AG10803 (cell line): Measurements from ENCODE around the gene SH3BP2.
"Not testable (repeated sequence)": the region's sequence is repeated elsewhere in the genome, so short reads cannot be mapped to it uniquely, and the experiment has no call there.

Experiments
- DNase-seq: peaks from one replicate; pipeline ENCODE4 v3.0.0; 2010; ENCODE audit warnings: low read depth
- H3K4me3 ChIP-seq: 2 replicates; pipeline ENCODE4 v1.5.1; 2011; ENCODE audit warnings: mild to moderate bottlenecking, low read length, control low read depth
- CTCF ChIP-seq: conservative IDR thresholded peaks from 2 replicates; pipeline ENCODE4 v1.5.1; 2011; ENCODE audit warnings: mild to moderate bottlenecking, low read length, control low read depth, inconsistent platforms

The SH3BP2 gene

GRCh38 chr4:2765832-2766526 lies 26.9 kb upstream of the SH3BP2 start:
- no peak for DNase-seq
- no peak for TF ChIP-seq CTCF
- H3K4me3 ChIP-seq, result no peak overlapping the region

- no peak for TF ChIP-seq CTCF
- H3K4me3 ChIP-seq, result no peak overlapping the region
- DNase-seq, result no peak
These were observed 25.7 kb upstream of the SH3BP2 start for GRCh38 chr4:2767046-2767704.

- no peak overlapping the region for H3K4me3 ChIP-seq
- no peak for DNase-seq
- TF ChIP-seq CTCF, result no peak
These were observed 25.2 kb upstream of the SH3BP2 start for GRCh38 chr4:2767705-2768074.

- DNase-seq, result no peak
- no peak for TF ChIP-seq CTCF
- no peak overlapping the region for H3K4me3 ChIP-seq
These were observed 24.8 kb upstream of the SH3BP2 start for GRCh38 chr4:2768124-2768523.

GRCh38 chr4:2768921-2769336 lies 24.0 kb upstream of the SH3BP2 start:
- no peak overlapping the region for H3K4me3 ChIP-seq
- no peak for DNase-seq
- no peak for TF ChIP-seq CTCF

- no peak for TF ChIP-seq CTCF
- DNase-seq, result peak; percentile 36
- no peak overlapping the region for H3K4me3 ChIP-seq
These were observed 21.6 kb upstream of the SH3BP2 start for GRCh38 chr4:2771264-2771663.

- not testable (repeated sequence) for H3K4me3 ChIP-seq, DNase-seq
These were observed 12.2 kb upstream of the SH3BP2 start for GRCh38 chr4:2780643-2781042.
